ENCODE measurements around the gene DLG3. TPM values are rescaled to one million over a fixed set of nuclear protein-coding genes. Genes with fewer than 3 reads are reported as not detected.

The DLG3 gene
- total RNA-seq, 2 donors from 2014 or later, result 14.8 to 15.0 TPM

- intact Hi-C loops (cut with DNase I), result no loop called here
- ATAC-seq, result peak; percentile 48 to 67
- peak; percentile 50 for DNase-seq
Observed at GRCh38 chrX:70434914-70435586, 9.6 kb upstream of the DLG3 start.

GRCh38 chrX:70436343-70436742, 8.3 kb upstream of the DLG3 start:
- intact Hi-C loops (cut with DNase I), result no loop called here
- DNase-seq (no peak), ATAC-seq (no peak)

GRCh38 chrX:70437011-70437410, 7.6 kb upstream of the DLG3 start:
- intact Hi-C loops (cut with DNase I), result no loop called here
- ATAC-seq (no peak), DNase-seq (no peak)

- ATAC-seq (no peak), DNase-seq (no peak)
- intact Hi-C loops (cut with DNase I), result no loop called here
Observed at GRCh38 chrX:70437921-70438665, 6.5 kb upstream of the DLG3 start.

- DNase-seq (no peak), ATAC-seq (no peak)
- intact Hi-C loops (cut with DNase I), result no loop called here
Observed at GRCh38 chrX:70439016-70439415, 5.6 kb upstream of the DLG3 start.

GRCh38 chrX:70442224-70442623, 2.4 kb upstream of the DLG3 start:
- ATAC-seq, result no peak
- intact Hi-C loops (cut with DNase I), result no loop called here
- no peak for DNase-seq

- no peak for DNase-seq
- intact Hi-C loops (cut with DNase I), result no loop called here
- ATAC-seq, result peak in 1 of 2 donors; percentile 17
Observed at GRCh38 chrX:70444946-70445656, 466 bp downstream of the DLG3 start.

- DNase-seq (no peak), ATAC-seq (no peak)
- intact Hi-C loops (cut with DNase I), result no loop called here
Observed at GRCh38 chrX:70445951-70446350, 1.3 kb downstream of the DLG3 start.

- ATAC-seq (no peak), DNase-seq (no peak)
Observed at GRCh38 chrX:70446380-70447350, 2.0 kb downstream of the DLG3 start.

GRCh38 chrX:70449457-70449966, 4.9 kb downstream of the DLG3 start:
- no peak for DNase-seq
- ATAC-seq, result no peak
- intact Hi-C loops (cut with DNase I), result no loop called here

More at GRCh38 chrX:70446380-70447350, 2.0 kb downstream of the DLG3 start:
- intact Hi-C loops (cut with DNase I), result no loop called here

- DNase-seq (peak; percentile 55), ATAC-seq (peak; percentile 36 to 43)
- intact Hi-C loops (cut with DNase I), result loop anchor here (5.0 to 10.0 kb wide), 2 partner anchors 100 to 103 kb away; no protein-coding TSS in a partner anchor
Observed at GRCh38 chrX:70452143-70452733, 7.6 kb downstream of the DLG3 start.

- ATAC-seq, result no peak
- intact Hi-C loops (cut with DNase I), result loop anchor here (5.0 to 10.0 kb wide), 2 partner anchors 99 to 102 kb away; no protein-coding TSS in a partner anchor
- no peak for DNase-seq
Observed at GRCh38 chrX:70453024-70453618, 8.5 kb downstream of the DLG3 start.

GRCh38 chrX:70454441-70455365, 10.1 kb downstream of the DLG3 start:
- ATAC-seq (peak; percentile 89 to 96), DNase-seq (peak; percentile 76)
- intact Hi-C loops (cut with DNase I), result loop anchor here (5.0 to 10.0 kb wide), 2 partner anchors 98 to 100 kb away; no protein-coding TSS in a partner anchor

- ATAC-seq (peak in 1 of 2 donors; percentile 8), DNase-seq (no peak)
- intact Hi-C loops (cut with DNase I), result loop anchor here in 1 of 2 donors (10.0 kb wide), 1 partner anchor 99 kb away; no protein-coding TSS in a partner anchor
Observed at GRCh38 chrX:70455366-70456202, 10.9 kb downstream of the DLG3 start.

- intact Hi-C loops (cut with DNase I), result loop anchor here in 1 of 2 donors (10.0 kb wide), 1 partner anchor 99 kb away; no protein-coding TSS in a partner anchor
- no peak for ATAC-seq
- no peak for DNase-seq
Observed at GRCh38 chrX:70456256-70456655, 11.6 kb downstream of the DLG3 start.

GRCh38 chrX:70461026-70461425, 16.4 kb downstream of the DLG3 start:
- DNase-seq, result no peak
- no peak for ATAC-seq
- intact Hi-C loops (cut with DNase I), result no loop called here
